Type B pancreatic cell (in vitro differentiated cells): ENCODE data around the gene FUT7. TPM values are rescaled to one million over a fixed set of nuclear protein-coding genes. Genes with fewer than 3 reads are reported as not detected.

ENCODE experiments used
- DNase-seq: peaks from one replicate; pipeline ENCODE4 v3.0.0; 2021; ENCODE audit warnings: mixed read lengths; ENCODE audit not compliant: unreplicated experiment; ENCODE audit errors: extremely low spot score
- H3K27ac Mint-ChIP-seq: 2 replicates; pipeline ENCODE4 v1.8.0; 2021; ENCODE audit warnings: mild to moderate bottlenecking, mixed read lengths
- H3K27me3 Mint-ChIP-seq: 2 replicates; pipeline ENCODE4 v1.8.0; 2021; ENCODE audit warnings: mixed read lengths
- H3K36me3 Mint-ChIP-seq: 2 replicates; pipeline ENCODE4 v1.8.0; 2021; ENCODE audit warnings: mixed read lengths
- H3K4me1 Mint-ChIP-seq: one replicate; pipeline ENCODE4 v1.8.0; 2021; ENCODE audit warnings: mixed read lengths; ENCODE audit not compliant: unreplicated experiment
- H3K4me3 Mint-ChIP-seq: 2 replicates; pipeline ENCODE4 v1.8.0; 2021; ENCODE audit warnings: mild to moderate bottlenecking, mixed read lengths
- H3K9me3 Mint-ChIP-seq: 2 replicates; pipeline ENCODE4 v1.8.0; 2021; ENCODE audit warnings: mixed read lengths
- total RNA-seq: library from RNA; stranded (reverse); gene quantifications from 2 replicates; pipeline ENCODE4 v1.2.1, GENCODE V29; 2021; ENCODE audit warnings: low replicate concordance
- TF ChIP-seq, protein P1 (sequence below): fragments of 200-600 bp; sonication (generic); conservative IDR thresholded peaks from 2 replicates; pipeline ENCODE4 v1.5.0; 2021; ENCODE audit warnings: antibody characterized with exemption, mild to moderate bottlenecking

FUT7 gene
- total RNA-seq, 1 donor from 2014 or later, result not detected

DNA sequence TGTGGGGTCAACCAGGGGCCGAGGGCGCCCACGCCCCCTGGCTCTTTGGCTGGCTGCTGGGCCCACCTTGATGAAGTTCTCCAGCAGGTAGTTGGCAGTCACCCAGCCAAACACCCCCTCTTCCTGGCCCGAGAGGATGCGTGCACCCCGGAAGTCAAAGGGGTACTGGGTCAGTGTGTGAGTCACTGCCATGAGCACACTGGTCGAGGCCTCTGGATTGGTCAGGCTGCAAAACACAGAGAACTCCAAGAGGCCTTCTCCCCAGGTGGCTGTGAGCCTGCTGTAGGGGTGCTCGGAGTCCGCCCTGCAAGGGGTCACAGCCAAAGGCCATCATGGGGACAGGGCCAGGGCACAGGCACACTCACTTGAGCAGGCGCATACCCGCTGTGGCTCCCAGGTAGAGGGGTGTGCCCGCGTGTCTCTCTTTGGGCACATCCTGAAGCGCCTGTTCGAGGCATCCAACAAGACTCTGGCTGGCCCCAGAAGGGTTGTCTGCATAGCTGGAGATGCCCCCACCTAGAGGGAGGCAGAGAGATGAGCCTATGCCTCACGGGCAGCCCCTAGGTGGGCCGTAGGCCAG is 19.3 kb upstream of the FUT7 start:
- TF ChIP-seq, protein P1, sequence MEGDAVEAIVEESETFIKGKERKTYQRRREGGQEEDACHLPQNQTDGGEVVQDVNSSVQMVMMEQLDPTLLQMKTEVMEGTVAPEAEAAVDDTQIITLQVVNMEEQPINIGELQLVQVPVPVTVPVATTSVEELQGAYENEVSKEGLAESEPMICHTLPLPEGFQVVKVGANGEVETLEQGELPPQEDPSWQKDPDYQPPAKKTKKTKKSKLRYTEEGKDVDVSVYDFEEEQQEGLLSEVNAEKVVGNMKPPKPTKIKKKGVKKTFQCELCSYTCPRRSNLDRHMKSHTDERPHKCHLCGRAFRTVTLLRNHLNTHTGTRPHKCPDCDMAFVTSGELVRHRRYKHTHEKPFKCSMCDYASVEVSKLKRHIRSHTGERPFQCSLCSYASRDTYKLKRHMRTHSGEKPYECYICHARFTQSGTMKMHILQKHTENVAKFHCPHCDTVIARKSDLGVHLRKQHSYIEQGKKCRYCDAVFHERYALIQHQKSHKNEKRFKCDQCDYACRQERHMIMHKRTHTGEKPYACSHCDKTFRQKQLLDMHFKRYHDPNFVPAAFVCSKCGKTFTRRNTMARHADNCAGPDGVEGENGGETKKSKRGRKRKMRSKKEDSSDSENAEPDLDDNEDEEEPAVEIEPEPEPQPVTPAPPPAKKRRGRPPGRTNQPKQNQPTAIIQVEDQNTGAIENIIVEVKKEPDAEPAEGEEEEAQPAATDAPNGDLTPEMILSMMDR, result no peak
- Mint-ChIP-seq H3K27ac (no peak overlapping the region), H3K4me3 (no peak overlapping the region), H3K4me1 (no peaks in the 10 kb centered on the region), H3K27me3 (peaks cover 58% of the 10 kb centered on the region), H3K9me3 (no peaks in the 10 kb centered on the region), H3K36me3 (no peaks in the 10 kb centered on the region)
- DNase-seq, result no peak

DNA sequence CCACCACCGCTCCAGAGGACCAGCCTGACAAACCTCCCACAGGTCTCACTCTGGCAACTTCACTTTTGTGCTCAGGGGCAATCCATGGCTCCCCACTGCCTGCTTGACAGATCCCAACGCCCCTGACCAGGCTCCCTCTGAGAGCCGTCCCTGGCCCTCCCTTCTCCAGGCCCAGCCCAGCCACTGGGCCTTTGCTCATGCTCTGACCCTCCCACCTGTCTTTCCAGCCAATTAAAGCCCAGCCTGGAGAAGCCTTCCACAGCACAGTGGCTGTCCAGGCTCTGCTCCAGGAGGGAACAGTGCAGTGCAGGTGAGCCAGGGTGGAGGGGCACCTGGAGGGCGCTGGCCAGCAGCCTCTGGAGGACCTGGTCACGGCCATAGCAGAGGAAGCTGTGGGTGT is 18.7 kb upstream of the FUT7 start:
- DNase-seq, result no peak
- Mint-ChIP-seq H3K27ac (no peak overlapping the region), H3K36me3 (no peaks in the 10 kb centered on the region), H3K9me3 (no peaks in the 10 kb centered on the region), H3K27me3 (peaks cover 54% of the 10 kb centered on the region), H3K4me3 (no peak overlapping the region), H3K4me1 (no peaks in the 10 kb centered on the region)
- TF ChIP-seq, protein P1, result no peak

DNA sequence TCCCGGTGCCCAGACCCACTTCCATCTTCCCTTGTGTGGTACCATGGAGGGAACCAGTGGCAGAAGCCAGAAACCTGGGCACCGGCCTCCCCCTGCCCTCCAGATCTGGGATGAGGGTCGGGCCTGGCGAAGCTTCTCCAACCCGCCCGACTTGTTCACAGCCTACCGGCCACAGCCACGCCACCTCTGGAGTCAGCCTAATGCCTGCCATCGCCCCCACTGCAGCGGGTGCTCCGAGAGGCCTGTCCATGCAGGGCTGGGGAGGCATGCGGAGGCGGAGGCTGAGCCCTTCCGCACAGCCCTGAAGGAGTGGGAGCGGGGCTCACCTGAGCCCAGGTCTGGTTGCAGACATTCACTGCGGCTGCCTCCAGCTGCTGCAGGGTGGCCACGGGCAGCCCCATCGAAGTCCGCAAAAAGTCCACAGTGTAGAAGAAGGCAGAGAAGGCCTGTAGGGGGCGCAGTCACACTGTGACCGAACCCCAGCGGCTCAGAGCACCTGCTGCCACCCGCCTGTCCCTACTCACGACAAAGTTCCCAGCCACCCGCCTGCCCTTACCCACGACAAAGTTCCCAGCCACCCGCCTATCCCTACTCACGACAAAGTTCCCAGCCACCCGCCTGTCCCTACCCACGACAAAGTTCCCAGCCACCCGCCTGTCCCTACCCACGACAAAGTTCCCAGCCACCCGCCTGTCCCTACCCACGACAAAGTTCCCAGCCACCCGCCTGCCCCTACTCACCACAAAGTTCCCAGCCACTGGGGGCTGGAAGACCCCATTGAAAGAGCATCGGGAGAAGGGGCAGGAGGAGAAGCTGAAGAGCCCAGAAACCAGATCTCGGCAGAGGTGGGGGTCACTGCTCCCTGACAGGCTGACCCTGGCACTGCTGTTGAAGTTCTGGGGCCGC is 17.9 kb upstream of the FUT7 start:
- Mint-ChIP-seq H3K27ac (no peak overlapping the region), H3K9me3 (no peaks in the 10 kb centered on the region), H3K4me1 (no peaks in the 10 kb centered on the region), H3K27me3 (peaks cover 55% of the 10 kb centered on the region), H3K4me3 (no peak overlapping the region), H3K36me3 (no peaks in the 10 kb centered on the region)
- TF ChIP-seq, protein P1, result peak; percentile 76
- DNase-seq, result no peak

DNA sequence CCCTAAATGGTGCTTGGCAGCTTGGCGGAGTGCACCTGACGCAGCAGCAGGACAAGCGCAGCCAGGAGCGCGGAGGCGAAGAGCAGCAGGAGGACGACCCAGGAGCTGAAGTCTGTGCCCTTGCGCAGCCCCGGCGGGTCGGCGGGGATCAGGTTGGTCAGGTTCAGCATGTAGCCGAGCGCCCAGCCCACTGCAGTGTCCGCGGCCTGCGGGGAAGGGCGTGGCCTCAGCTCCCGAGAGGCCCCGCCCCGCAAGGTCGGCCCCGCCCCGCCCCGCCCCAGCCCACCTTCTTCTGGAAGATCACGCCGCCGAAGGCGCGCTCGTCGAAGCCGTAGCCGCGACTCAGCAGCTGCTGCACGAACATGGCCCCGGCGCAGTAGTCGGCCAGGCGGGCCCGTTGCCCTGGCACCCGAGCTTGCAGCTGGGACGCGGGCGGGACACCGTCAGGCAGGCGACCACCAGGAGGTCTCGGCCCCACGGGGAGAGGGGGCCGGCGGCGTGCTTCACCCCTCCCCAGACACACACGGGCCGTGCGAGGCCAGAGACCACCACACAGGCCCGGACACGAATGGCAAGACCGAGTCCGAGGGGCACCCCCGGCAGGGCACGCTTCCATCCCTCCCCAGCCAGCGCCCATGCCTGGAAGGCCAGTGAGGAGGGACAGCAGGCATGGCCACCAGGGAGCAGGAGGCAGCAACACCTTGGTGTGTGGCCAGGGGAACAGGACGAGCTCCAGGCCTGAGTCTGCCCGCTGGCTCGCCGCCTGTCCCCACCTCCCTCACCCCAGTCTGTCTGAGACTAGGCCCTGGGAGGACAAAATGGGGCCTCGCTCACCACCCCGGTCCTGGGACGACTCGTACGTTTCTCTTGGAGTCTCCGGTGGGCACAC is 17.0 kb upstream of the FUT7 start:
- no peaks in the 10 kb centered on the region for H3K36me3 Mint-ChIP-seq
- H3K27ac Mint-ChIP-seq, result no peak overlapping the region
- peaks cover 54% of the 10 kb centered on the region for H3K27me3 Mint-ChIP-seq
- H3K4me3 Mint-ChIP-seq, result no peak overlapping the region
- no peaks in the 10 kb centered on the region for H3K9me3 Mint-ChIP-seq
- TF ChIP-seq, protein P1, result no peak
- DNase-seq, result no peak
- H3K4me1 Mint-ChIP-seq, result no peaks in the 10 kb centered on the region

DNA sequence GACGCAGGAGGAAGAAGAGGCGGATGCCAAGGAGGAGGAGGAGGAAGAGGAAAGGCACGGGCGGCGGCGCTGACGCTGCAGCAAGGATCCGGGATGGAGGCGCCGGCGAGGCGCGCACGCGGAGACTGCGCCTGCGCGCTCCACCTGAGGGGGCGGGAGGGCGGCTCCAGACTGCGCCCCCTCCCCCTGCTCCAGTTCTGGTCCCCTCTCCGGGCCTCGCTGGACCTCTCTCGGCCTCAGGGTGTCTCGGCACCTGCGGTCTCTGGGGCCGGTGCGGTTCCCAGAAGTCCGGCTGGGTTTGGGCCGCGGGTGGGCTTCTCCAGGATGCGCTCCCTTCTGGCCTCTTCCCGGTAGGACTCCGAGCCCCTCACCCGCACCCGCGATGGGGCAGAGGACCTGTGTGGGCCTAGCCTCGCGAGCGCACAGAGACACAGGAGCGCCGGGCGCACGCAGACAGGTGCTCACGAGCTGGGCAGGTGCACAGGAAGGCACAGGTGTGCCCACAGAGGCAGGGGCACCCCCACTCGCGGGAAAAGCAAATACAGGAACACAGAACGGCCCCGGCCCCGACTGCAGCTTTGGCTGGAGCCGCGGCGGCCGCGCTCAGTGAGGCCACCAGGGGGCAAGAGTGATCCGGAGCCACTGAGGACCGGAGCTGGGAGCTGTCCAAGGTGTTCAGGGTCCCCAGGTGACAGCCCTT is 14.3 kb upstream of the FUT7 start, which contains the start of gene NPDC1:
Gene NPDC1 (minus strand): TSS at position 90 of the 700 bp plus-strand sequence. CDS start 188 bp downstream, outside the sequence.
- Mint-ChIP-seq H3K9me3 (no peaks in the 10 kb centered on the region), H3K27me3 (peaks cover 44% of the 10 kb centered on the region), H3K27ac (no peak within 1 kb of the TSS), H3K4me1 (no peaks in the 10 kb centered on the region), H3K4me3 (peak within 1 kb of the TSS; percentile 84), H3K36me3 (no peaks in the 10 kb centered on the region)
- TF ChIP-seq, protein P1, result peak; percentile 91
- peak; percentile 90 for DNase-seq
